Neural cell (in vitro differentiated cells): ENCODE data around the gene BANP. TPM values are rescaled to one million over a fixed set of nuclear protein-coding genes. Genes with fewer than 3 reads are reported as not detected.

ENCODE experiments used
- H2AFZ ChIP-seq: fragments of 200-600, 300-800 bp; sonication (generic), shearing (Covaris generic); 2 replicates; pipeline ENCODE4 v1.6.0; 2014; ENCODE audit warnings: low read depth, mild to moderate bottlenecking, antibody characterized with exemption, low read length, moderate library complexity
- H3F3A ChIP-seq: fragments of 200-600 bp; shearing (Covaris generic); 2 replicates; pipeline ENCODE4 v1.6.1; 2016; ENCODE audit warnings: mild to moderate bottlenecking, moderate library complexity, mixed read lengths, antibody characterized with exemption, low read length; ENCODE audit not compliant: insufficient read depth, poor library complexity, severe bottlenecking
- H3K27ac ChIP-seq: fragments of 200-600, 300-800 bp; sonication (generic), shearing (Covaris generic); 2 replicates; pipeline ENCODE4 v1.5.1; 2014; ENCODE audit warnings: mild to moderate bottlenecking, low read length, moderate library complexity
- H3K27me3 ChIP-seq: fragments of 300-800, 200-600 bp; sonication (generic), shearing (Covaris generic); 2 replicates; pipeline ENCODE4 v1.6.0; 2014; ENCODE audit warnings: mild to moderate bottlenecking, low read depth, low read length, moderate library complexity; ENCODE audit not compliant: insufficient read depth
- H3K36me3 ChIP-seq: fragments of 300-800, 200-600 bp; sonication (generic), shearing (Covaris generic); 2 replicates; pipeline ENCODE4 v1.5.1; 2014; ENCODE audit warnings: mild to moderate bottlenecking, antibody characterized with exemption, low read length, moderate library complexity; ENCODE audit not compliant: insufficient read depth
- H3K4me2 ChIP-seq: fragments of 300-800, 200-600 bp; sonication (generic), shearing (Covaris generic); 2 replicates; pipeline ENCODE4 v1.6.0; 2014; ENCODE audit warnings: mild to moderate bottlenecking, low read length
- H3K4me3 ChIP-seq: fragments of 300-800, 200-600 bp; sonication (generic), shearing (Covaris generic); 2 replicates; pipeline ENCODE4 v1.5.1; 2014; ENCODE audit warnings: mild to moderate bottlenecking, low read length, moderate library complexity
- H3K79me2 ChIP-seq: fragments of 200-600 bp; shearing (Covaris generic); replicated peaks from 2 replicates; pipeline ENCODE4 v1.6.0; 2014; ENCODE audit warnings: mild to moderate bottlenecking, low read length, moderate library complexity; ENCODE audit not compliant: insufficient read depth
- H3K9ac ChIP-seq: fragments of 300-800, 200-600 bp; sonication (generic), shearing (Covaris generic); 2 replicates; pipeline ENCODE4 v1.6.1; 2016; ENCODE audit warnings: mild to moderate bottlenecking, low read length, mixed read lengths
- H3K9me2 ChIP-seq: fragments of 200-600 bp; shearing (Covaris generic); 2 replicates; pipeline ENCODE4 v1.6.1; 2016; ENCODE audit warnings: mild to moderate bottlenecking, low read length, mixed read lengths; ENCODE audit not compliant: insufficient read depth
- H3K9me3 ChIP-seq: fragments of 200-600, 300-800 bp; sonication (generic), shearing (Covaris generic); 2 replicates; pipeline ENCODE4 v1.6.1; 2016; ENCODE audit warnings: mild to moderate bottlenecking, mixed run types, low read length, moderate library complexity, mixed read lengths
- H4K20me1 ChIP-seq: fragments of 200-600 bp; shearing (Covaris generic); 2 replicates; pipeline ENCODE4 v1.6.1; 2016; ENCODE audit warnings: mild to moderate bottlenecking, mixed run types; ENCODE audit not compliant: insufficient read depth
- CTCF ChIP-seq: fragments of 450-650 bp; IDR thresholded peaks from 2 replicates; pipeline ENCODE4 v1.5.1; 2014; ENCODE audit warnings: antibody characterized with exemption, mild to moderate bottlenecking, moderate library complexity; ENCODE audit not compliant: poor library complexity, severe bottlenecking
- EP300 ChIP-seq: fragments of 450-650 bp; conservative IDR thresholded peaks from 2 replicates; pipeline ENCODE4 v1.6.1; 2014; ENCODE audit warnings: antibody characterized with exemption, mild to moderate bottlenecking, moderate library complexity; ENCODE audit not compliant: poor library complexity, severe bottlenecking
- EZH2 ChIP-seq: fragments of 200-600, 300-800 bp; shearing (Covaris generic), sonication (generic); IDR thresholded peaks from 2 replicates; pipeline ENCODE4 v1.6.1; 2014; ENCODE audit warnings: antibody characterized with exemption, low read length, borderline replicate concordance, mild to moderate bottlenecking; ENCODE audit not compliant: insufficient read depth, poor library complexity, severe bottlenecking
- MXI1 ChIP-seq: fragments of 450-650 bp; conservative IDR thresholded peaks from 2 replicates; pipeline ENCODE4 v1.6.1; 2014; ENCODE audit warnings: antibody characterized with exemption, mild to moderate bottlenecking; ENCODE audit not compliant: poor library complexity, severe bottlenecking
- POLR2AphosphoS5 ChIP-seq: IDR thresholded peaks from 2 replicates; pipeline ENCODE4 v1.6.1; 2012
- RAD21 ChIP-seq: fragments of 450-650 bp; conservative IDR thresholded peaks from 2 replicates; pipeline ENCODE4 v1.6.1; 2014; ENCODE audit warnings: antibody characterized with exemption, mild to moderate bottlenecking, moderate library complexity
- REST ChIP-seq: IDR thresholded peaks from 2 replicates; pipeline ENCODE4 v1.6.1; 2012; ENCODE audit warnings: borderline replicate concordance
- SMC3 ChIP-seq: fragments of 450-650 bp; conservative IDR thresholded peaks from 2 replicates; pipeline ENCODE4 v1.6.1; 2014; ENCODE audit warnings: antibody characterized with exemption, mild to moderate bottlenecking, moderate library complexity; ENCODE audit not compliant: poor library complexity
- TAF1 ChIP-seq: IDR thresholded peaks from 2 replicates; pipeline ENCODE4 v1.6.1; 2012; ENCODE audit warnings: low read depth
- polyA plus RNA-seq: library from polyadenylated mRNA; depleted of rRNA; stranded (reverse); fragments of >200 nt; gene quantifications from 2 replicates; pipeline ENCODE4 v1.2.3, GENCODE V29; 2014

Gene BANP
- polyA plus RNA-seq, 1 donor from 2014 or later, result 20.6 TPM

- Histone ChIP-seq H3K27me3 (no peaks in the 10 kb centered on the region), H3F3A (no peaks in the 10 kb centered on the region), H3K9me2 (no peaks in the 10 kb centered on the region), H2AFZ (no peak overlapping the region), H4K20me1 (no peaks in the 10 kb centered on the region), H3K9ac (no peak overlapping the region), H3K4me3 (no peak overlapping the region), H3K4me2 (no peak overlapping the region), H3K79me2 (no peaks in the 10 kb centered on the region), H3K36me3 (no peaks in the 10 kb centered on the region), H3K9me3 (no peaks in the 10 kb centered on the region), H3K27ac (no peak overlapping the region)
- TF ChIP-seq REST, result no peak
- TF ChIP-seq POLR2AphosphoS5, result no peak
- TF ChIP-seq EZH2, result no peak
- TF ChIP-seq CTCF, result no peak
- no peak for TF ChIP-seq TAF1
- TF ChIP-seq SMC3, result no peak
- TF ChIP-seq MXI1, result no peak
- no peak for TF ChIP-seq RAD21
- no peak for TF ChIP-seq EP300
Measured at GRCh38 chr16:88062341-88063210, 111.3 kb downstream of the BANP start.

GRCh38 chr16:88063211-88063773, 112.1 kb downstream of the BANP start:
- Histone ChIP-seq H3K4me2 (no peak overlapping the region), H4K20me1 (no peaks in the 10 kb centered on the region), H3K27me3 (no peaks in the 10 kb centered on the region), H3K4me3 (no peak overlapping the region), H3K9me2 (no peaks in the 10 kb centered on the region), H3K9me3 (no peaks in the 10 kb centered on the region), H3K36me3 (no peaks in the 10 kb centered on the region), H3K27ac (no peak overlapping the region), H2AFZ (no peak overlapping the region), H3F3A (no peaks in the 10 kb centered on the region), H3K79me2 (no peaks in the 10 kb centered on the region), H3K9ac (no peak overlapping the region)
- TF ChIP-seq RAD21 (no peak), SMC3 (no peak), REST (no peak)
